ENCODE data around the gene FBXO42. TPM values are rescaled to one million over a fixed set of nuclear protein-coding genes. Genes with fewer than 3 reads are reported as not detected.
"Not testable (repeated sequence)": the region's sequence is repeated elsewhere in the genome, so short reads cannot be mapped to it uniquely, and the experiment has no call there.

FBXO42 gene
- total and polyA plus RNA-seq, 4 donors = 5.9 to 9.4 (median 6.5) TPM

DNA sequence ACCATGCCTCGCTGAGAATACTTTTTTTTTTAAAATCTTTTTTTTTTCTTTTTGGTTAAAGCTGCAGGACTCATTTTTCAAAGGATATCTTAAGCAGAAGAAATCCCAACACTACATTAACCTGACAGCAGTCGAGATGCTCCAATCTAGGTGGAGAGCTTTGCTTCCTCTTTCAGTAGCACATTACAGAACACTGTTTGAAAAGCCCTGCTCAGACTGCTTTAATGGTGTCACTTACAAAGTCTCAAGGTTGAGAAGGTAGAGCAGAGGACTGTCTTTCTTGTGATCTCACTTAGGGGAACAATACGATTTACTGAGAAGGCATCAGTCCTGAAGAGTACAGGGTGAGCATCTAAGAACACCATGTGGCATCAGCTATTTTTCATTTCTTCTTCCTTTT lies 94.3 kb downstream of the FBXO42 start:
- H3K27me3 ChIP-seq (ENCODE audit: control insufficient read depth in 4 of 4, insufficient read depth in 4 of 4, low read length in 3 of 4) = no peaks in the 10 kb centered on the region
- H3K36me3 ChIP-seq (ENCODE audit: control insufficient read depth in 4 of 4, insufficient read depth in 3 of 4, low read depth in 1 of 4, low read length in 3 of 4) = peaks cover 0 to 7% (median 3%) of the 10 kb centered on the region in 4 donors
- no peak for DNase-seq (ENCODE audit: low spot score)
- 96% methylated on average over 3 of the region's 3 CpGs for WGBS
- no peak overlapping the region for H3K9ac ChIP-seq (ENCODE audit: low read depth in 1 of 2, low read length in 2 of 2)
- no peaks in the 10 kb centered on the region for H3K9me3 ChIP-seq (ENCODE audit: control insufficient read depth in 4 of 4, low read length in 3 of 4)
- no peak overlapping the region for H3K4me3 ChIP-seq (ENCODE audit: low read depth in 1 of 3, low read length in 3 of 3)
- TF ChIP-seq RXRA (IDR thresholded peaks at IDR 0.05) = no peak
- no peak for TF ChIP-seq HNF4A (conservative IDR thresholded peaks at IDR 0.05)
- TF ChIP-seq, protein P1, sequence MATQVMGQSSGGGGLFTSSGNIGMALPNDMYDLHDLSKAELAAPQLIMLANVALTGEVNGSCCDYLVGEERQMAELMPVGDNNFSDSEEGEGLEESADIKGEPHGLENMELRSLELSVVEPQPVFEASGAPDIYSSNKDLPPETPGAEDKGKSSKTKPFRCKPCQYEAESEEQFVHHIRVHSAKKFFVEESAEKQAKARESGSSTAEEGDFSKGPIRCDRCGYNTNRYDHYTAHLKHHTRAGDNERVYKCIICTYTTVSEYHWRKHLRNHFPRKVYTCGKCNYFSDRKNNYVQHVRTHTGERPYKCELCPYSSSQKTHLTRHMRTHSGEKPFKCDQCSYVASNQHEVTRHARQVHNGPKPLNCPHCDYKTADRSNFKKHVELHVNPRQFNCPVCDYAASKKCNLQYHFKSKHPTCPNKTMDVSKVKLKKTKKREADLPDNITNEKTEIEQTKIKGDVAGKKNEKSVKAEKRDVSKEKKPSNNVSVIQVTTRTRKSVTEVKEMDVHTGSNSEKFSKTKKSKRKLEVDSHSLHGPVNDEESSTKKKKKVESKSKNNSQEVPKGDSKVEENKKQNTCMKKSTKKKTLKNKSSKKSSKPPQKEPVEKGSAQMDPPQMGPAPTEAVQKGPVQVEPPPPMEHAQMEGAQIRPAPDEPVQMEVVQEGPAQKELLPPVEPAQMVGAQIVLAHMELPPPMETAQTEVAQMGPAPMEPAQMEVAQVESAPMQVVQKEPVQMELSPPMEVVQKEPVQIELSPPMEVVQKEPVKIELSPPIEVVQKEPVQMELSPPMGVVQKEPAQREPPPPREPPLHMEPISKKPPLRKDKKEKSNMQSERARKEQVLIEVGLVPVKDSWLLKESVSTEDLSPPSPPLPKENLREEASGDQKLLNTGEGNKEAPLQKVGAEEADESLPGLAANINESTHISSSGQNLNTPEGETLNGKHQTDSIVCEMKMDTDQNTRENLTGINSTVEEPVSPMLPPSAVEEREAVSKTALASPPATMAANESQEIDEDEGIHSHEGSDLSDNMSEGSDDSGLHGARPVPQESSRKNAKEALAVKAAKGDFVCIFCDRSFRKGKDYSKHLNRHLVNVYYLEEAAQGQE (IDR thresholded peaks at IDR 0.05) = no peak
- TF ChIP-seq NR2F2 (IDR thresholded peaks at IDR 0.05) = no peak
- TF ChIP-seq ATF3 (IDR thresholded peaks at IDR 0.05) = no peak
- no peak for TF ChIP-seq TAF1 (conservative IDR thresholded peaks at IDR 0.05)
- TF ChIP-seq HNF4G (IDR thresholded peaks at IDR 0.05) = no peak
- TF ChIP-seq YY1 (IDR thresholded peaks at IDR 0.05) = no peak
- TF ChIP-seq FOXA1 (IDR thresholded peaks at IDR 0.05) = no peak
- TF ChIP-seq, protein P2, sequence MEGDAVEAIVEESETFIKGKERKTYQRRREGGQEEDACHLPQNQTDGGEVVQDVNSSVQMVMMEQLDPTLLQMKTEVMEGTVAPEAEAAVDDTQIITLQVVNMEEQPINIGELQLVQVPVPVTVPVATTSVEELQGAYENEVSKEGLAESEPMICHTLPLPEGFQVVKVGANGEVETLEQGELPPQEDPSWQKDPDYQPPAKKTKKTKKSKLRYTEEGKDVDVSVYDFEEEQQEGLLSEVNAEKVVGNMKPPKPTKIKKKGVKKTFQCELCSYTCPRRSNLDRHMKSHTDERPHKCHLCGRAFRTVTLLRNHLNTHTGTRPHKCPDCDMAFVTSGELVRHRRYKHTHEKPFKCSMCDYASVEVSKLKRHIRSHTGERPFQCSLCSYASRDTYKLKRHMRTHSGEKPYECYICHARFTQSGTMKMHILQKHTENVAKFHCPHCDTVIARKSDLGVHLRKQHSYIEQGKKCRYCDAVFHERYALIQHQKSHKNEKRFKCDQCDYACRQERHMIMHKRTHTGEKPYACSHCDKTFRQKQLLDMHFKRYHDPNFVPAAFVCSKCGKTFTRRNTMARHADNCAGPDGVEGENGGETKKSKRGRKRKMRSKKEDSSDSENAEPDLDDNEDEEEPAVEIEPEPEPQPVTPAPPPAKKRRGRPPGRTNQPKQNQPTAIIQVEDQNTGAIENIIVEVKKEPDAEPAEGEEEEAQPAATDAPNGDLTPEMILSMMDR (IDR thresholded peaks at IDR 0.05; ENCODE audit: low read depth, low read length, missing input control) = no peak
- TF ChIP-seq, protein P3, sequence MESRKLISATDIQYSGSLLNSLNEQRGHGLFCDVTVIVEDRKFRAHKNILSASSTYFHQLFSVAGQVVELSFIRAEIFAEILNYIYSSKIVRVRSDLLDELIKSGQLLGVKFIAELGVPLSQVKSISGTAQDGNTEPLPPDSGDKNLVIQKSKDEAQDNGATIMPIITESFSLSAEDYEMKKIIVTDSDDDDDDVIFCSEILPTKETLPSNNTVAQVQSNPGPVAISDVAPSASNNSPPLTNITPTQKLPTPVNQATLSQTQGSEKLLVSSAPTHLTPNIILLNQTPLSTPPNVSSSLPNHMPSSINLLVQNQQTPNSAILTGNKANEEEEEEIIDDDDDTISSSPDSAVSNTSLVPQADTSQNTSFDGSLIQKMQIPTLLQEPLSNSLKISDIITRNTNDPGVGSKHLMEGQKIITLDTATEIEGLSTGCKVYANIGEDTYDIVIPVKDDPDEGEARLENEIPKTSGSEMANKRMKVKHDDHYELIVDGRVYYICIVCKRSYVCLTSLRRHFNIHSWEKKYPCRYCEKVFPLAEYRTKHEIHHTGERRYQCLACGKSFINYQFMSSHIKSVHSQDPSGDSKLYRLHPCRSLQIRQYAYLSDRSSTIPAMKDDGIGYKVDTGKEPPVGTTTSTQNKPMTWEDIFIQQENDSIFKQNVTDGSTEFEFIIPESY (IDR thresholded peaks at IDR 0.05) = no peak
- no peak for TF ChIP-seq GABPA (IDR thresholded peaks at IDR 0.05 in 1 of 2, conservative IDR thresholded peaks at IDR 0.05 in 1 of 2)
- no peak for TF ChIP-seq RAD21 (IDR thresholded peaks at IDR 0.05)
- no peak for TF ChIP-seq JUND (IDR thresholded peaks at IDR 0.05)
- TF ChIP-seq SP1 (IDR thresholded peaks at IDR 0.05) = no peak
- no peak for TF ChIP-seq FOXA2 (IDR thresholded peaks at IDR 0.05)
- TF ChIP-seq MAX (IDR thresholded peaks at IDR 0.05) = no peak
- no peak overlapping the region for H3K27ac ChIP-seq (ENCODE audit: low read depth in 1 of 2, low read length in 2 of 2)
- peaks cover 0 to 17% (median 12%) of the 10 kb centered on the region in 4 donors for H3K4me1 ChIP-seq (ENCODE audit: control insufficient read depth in 4 of 4, insufficient read depth in 4 of 4, low read length in 3 of 4)

DNA sequence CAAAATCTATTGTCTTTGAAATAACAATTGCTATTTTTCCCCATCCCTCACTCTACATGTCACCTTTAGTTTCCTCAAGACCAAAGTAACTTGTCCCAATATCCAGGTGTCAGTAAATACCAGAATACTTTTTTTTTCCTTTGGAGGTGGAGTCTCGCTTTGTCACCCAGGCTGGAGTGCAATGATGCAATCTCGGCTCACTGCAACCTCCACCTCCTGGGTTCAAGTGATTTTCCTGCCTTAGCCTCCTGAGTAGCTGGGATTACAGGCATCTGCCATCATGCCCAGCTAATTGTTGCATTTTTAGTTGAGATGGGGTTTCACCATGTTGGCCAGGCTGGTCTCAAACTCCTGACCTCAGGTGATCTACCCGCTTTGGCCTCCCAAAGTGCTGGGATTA lies 94.7 kb downstream of the FBXO42 start:
- DNase-seq (ENCODE audit: low spot score); H3K27me3 ChIP-seq (ENCODE audit: control insufficient read depth in 4 of 4, insufficient read depth in 4 of 4, low read length in 3 of 4); H3K9me3 ChIP-seq (ENCODE audit: control insufficient read depth in 4 of 4, low read length in 3 of 4); H3K4me3 ChIP-seq (ENCODE audit: low read depth in 1 of 3, low read length in 3 of 3); H3K27ac ChIP-seq (ENCODE audit: low read depth in 1 of 2, low read length in 2 of 2); H3K9ac ChIP-seq (ENCODE audit: low read depth in 1 of 2, low read length in 2 of 2); H3K36me3 ChIP-seq (ENCODE audit: control insufficient read depth in 4 of 4, insufficient read depth in 3 of 4, low read depth in 1 of 4, low read length in 3 of 4): not testable (repeated sequence)
- H3K4me1 ChIP-seq (ENCODE audit: control insufficient read depth in 4 of 4, insufficient read depth in 4 of 4, low read length in 3 of 4) = peaks cover 0 to 17% (median 12%) of the 10 kb centered on the region in 4 donors
- 99% methylated on average over 3 of the region's 3 CpGs for WGBS
